ENCODE results near the gene DEF6.

DNA sequence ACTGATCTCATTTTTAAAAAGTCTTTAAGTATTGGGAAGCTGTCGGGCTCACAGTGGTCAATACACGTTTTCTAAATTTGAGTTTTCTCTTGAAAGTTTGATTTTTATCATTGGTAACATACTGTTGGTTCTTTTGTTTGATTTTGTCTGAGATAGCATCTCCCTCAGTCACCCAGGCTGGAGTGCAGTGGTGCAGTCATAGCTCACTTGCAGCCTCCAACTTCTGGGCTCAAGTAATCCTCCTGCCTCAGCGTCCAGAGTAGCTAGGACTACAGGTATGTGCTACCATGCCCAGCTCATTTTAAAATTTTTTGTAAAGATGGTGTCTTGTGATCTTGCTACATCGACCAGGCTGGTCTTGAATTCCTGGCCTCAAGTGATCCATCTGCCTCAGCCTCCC lies 53.8 kb downstream of the DEF6 start:
- no peak for TF ChIP-seq EZH2 (IDR thresholded peaks at IDR 0.05; ENCODE audit: insufficient read depth, low read length)
- TF ChIP-seq, protein P1, sequence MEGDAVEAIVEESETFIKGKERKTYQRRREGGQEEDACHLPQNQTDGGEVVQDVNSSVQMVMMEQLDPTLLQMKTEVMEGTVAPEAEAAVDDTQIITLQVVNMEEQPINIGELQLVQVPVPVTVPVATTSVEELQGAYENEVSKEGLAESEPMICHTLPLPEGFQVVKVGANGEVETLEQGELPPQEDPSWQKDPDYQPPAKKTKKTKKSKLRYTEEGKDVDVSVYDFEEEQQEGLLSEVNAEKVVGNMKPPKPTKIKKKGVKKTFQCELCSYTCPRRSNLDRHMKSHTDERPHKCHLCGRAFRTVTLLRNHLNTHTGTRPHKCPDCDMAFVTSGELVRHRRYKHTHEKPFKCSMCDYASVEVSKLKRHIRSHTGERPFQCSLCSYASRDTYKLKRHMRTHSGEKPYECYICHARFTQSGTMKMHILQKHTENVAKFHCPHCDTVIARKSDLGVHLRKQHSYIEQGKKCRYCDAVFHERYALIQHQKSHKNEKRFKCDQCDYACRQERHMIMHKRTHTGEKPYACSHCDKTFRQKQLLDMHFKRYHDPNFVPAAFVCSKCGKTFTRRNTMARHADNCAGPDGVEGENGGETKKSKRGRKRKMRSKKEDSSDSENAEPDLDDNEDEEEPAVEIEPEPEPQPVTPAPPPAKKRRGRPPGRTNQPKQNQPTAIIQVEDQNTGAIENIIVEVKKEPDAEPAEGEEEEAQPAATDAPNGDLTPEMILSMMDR (IDR thresholded peaks at IDR 0.05; ENCODE audit: insufficient read depth, low read depth, low read length), result no peak
